Measurements from ENCODE around the gene GSTM1.
"Not testable (repeated sequence)": the region's sequence is repeated elsewhere in the genome, so short reads cannot be mapped to it uniquely, and the experiment has no call there.

The GSTM1 gene

DNA sequence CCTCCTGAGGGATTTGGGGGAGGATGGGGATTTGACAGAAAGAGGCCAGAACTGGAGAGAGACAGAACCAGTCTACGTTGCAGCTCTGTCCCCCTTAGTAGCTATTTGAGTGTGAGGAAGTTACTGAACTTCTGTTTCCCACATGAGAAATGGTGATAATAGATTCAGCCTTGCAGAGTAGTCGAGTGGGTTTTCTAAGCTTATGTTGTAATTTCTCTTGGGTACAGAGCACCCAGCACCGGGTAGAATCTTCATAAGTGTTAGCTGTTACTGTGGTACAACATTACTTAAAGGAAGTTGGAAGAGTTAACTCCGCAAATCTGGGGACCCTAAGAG, 27.0 kb upstream of the GSTM1 start:
- not testable (repeated sequence) for DNase-seq

DNA sequence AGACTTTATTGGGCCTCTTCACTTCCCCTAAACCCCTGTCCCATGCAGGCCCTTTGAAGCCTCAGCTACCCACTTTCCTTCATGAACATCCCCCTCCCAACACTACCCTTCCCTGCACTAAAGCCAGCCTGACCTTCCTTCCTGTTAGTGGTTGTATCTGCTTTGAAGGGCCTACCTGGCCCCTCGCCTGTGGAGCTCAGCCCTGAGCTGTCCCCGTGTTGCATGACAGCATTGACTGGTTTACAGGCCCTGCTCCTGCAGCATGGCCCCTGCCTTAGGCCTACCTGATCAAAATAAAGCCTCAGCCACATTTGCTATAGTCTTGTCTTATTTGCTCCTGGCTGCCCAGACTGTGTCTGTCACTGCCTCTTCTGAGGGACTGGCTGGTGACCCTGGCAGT, 26.2 kb upstream of the GSTM1 start:
- DNase-seq = no peak

GRCh38 chr1:109664671-109665070, 22.9 kb upstream of the GSTM1 start:
- DNase-seq = no peak

- peak; percentile 33 for DNase-seq
These were observed 20.0 kb upstream of the GSTM1 start, which contains the start of gene GSTM2 for GRCh38 chr1:109667452-109668122. TSS of gene GSTM2 (plus strand) at chr1:109668057. CDS start at chr1:109668116, 59 bp downstream.

- DNase-seq = no peak
These were observed 19.4 kb upstream of the GSTM1 start for GRCh38 chr1:109668123-109668775.

DNA sequence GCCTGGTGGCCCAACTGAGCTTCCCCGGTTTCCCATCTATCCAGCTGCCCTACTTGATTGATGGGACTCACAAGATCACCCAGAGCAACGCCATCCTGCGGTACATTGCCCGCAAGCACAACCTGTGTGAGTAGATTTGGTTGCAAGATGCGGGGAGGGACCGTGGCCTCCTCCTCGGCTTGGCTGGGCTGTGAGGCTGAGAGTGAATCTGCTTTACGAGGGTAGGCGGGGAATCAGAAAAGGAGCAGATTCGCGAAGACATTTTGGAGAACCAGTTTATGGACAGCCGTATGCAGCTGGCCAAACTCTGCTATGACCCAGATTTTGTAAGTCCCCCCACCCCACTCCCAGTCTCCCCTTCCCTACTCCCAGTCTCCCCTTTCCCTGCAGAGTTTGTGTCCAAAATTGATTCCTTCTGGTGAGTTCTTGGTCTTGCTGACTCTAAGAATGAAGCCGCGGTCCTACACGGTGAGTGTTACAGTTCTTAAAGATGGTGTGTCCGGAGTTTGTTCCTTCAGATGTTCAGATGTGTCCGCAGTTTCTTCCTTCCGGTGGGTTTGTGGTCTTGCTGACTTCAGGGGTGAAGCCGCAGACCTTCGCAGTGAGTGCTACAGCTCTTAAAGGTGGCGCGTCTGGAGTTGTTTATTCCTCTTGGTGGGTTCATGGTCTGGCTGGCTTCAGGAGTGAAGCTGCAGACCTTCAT, 18.2 kb upstream of the GSTM1 start:
- no peak for DNase-seq

- not testable (repeated sequence) for DNase-seq
These were observed 17.7 kb upstream of the GSTM1 start for GRCh38 chr1:109669949-109670302.

- DNase-seq = no peak
These were observed 16.6 kb upstream of the GSTM1 start for GRCh38 chr1:109671067-109671466.

- DNase-seq = not testable (repeated sequence)
These were observed 13.8 kb upstream of the GSTM1 start for GRCh38 chr1:109673861-109674260.

- not testable (repeated sequence) for DNase-seq
These were observed 10.8 kb upstream of the GSTM1 start for GRCh38 chr1:109676683-109677381.

- DNase-seq = no peak
These were observed 10.2 kb upstream of the GSTM1 start for GRCh38 chr1:109677459-109677858.

DNA sequence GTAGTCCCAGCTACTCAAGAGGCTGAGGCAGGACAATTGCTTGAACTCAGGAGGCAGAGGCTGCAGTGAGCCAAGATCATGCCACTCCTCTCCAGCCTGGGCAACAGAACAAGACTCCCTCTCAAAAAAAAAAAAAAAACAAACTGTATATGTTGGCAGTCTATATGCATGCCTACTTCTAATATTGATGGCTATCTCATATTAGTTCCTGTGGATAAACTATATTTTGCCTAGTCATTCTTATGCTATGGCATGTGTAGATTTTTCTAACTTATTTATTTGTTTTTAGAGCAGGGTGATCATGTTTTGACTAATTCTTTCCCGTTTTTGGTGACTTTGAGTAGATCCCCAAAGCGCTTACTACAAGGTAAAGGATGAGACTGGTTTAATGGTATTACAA, 9.0 kb upstream of the GSTM1 start:
- not testable (repeated sequence) for DNase-seq

- not testable (repeated sequence) for DNase-seq
These were observed 2.8 kb upstream of the GSTM1 start for GRCh38 chr1:109684777-109685176.

- DNase-seq = not testable (repeated sequence)
These were observed 2.2 kb upstream of the GSTM1 start for GRCh38 chr1:109685399-109685798.

DNA sequence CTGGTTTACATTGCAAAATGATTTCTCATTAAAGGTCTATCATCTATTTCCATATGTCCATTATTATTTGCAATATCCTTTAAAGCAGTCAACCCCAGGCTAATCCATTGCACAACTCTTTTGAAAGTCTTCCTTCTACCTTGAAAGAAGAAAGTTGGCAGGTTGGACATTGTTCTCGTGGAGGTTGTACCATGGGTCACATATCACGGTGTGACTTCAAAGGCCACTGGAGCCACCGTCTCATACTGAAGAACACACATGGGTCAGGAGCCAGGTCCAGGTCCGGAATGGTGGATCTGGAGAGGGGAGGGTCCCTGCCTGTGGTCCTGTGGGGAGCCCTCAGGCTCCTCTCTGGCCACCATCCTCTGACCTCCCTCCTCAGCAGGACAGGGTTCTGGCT, 1.7 kb upstream of the GSTM1 start:
- not testable (repeated sequence) for DNase-seq

GRCh38 chr1:109687109-109687508, 508 bp upstream of the GSTM1 start:
- not testable (repeated sequence) for DNase-seq

DNA sequence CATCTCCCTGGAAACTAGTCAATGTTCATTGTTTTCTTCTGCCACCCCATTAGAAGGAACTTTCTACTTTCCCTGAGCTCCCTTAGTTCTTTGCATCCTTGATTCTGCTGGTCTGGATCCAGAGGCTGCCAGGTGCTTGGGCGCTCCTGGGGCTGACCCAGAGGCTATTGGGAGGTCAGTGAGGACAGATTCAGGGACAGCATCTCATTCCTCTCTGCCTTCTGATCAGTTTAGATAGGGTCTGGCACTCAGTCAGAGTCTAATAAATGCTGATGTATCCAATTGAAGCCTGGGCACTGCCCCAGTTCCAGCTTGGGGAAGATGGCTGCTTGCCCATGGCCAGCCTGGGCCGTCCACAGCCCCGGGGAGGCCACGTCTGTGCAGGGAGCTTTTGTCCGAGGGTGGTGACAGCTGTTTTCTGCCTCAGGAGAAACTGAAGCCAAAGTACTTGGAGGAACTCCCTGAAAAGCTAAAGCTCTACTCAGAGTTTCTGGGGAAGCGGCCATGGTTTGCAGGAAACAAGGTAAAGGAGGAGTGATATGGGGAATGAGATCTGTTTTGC, 2.3 kb downstream of the GSTM1 start:
- DNase-seq = no peak

GRCh38 chr1:109691759-109692158, 4.1 kb downstream of the GSTM1 start:
- no peak for DNase-seq

DNA sequence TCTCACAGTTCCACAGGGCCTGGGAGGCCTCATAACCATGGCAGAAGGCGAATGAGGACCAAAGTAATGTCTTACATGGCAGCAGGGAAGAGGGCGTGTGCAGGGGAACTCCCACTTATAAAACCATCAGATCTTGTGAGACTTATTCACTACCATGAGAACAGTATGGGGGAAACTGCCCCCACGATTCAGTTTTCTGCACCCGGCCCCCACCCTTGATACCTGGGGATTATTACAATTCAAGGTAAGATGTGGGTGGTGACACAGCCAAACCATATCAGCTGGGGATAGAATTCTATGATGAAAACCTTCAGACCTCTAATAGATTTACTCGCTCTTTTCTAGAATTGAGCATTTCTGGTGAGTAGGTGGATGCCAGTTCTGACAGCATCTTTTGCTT, 6.8 kb downstream of the GSTM1 start:
- DNase-seq = not testable (repeated sequence)

DNA sequence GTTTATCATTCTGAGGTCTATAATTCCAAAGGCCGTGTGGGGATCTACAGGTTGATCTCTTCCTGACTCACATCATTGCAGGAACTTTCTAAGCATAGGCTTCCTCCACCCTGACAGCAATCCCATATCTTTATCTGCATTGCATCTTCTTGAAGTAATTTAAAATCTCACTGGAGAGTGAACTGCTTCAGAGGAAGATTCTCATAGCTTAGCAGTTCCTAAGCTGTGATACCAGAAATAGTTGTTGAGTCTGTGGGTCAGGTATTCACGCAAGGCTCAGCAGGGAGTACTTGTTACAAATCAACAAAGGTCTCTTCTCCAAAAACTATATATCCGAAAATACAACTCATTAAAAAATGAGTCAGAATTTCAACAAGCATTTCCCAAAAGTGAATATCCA, 7.5 kb downstream of the GSTM1 start:
- DNase-seq = not testable (repeated sequence)

DNA sequence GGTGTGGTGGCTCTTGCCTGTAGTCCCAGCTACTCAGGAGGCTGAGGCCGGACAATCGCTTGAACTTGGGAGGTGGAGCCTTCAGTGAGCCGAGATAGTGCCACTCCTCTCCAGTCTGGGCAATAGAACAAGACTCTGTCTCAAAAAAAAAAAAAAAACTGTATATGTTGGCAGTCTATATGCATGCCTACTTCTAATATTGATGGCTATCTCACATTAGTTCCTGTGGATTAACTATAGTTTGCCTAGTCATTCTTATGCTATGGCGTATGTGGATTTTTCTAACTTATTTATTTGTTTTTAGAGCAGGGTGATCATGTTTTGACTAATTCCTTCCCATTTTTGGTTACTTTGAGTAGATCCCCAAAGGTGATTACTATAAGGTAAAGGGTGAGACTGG, 9.4 kb downstream of the GSTM1 start:
- no peak for DNase-seq

DNA sequence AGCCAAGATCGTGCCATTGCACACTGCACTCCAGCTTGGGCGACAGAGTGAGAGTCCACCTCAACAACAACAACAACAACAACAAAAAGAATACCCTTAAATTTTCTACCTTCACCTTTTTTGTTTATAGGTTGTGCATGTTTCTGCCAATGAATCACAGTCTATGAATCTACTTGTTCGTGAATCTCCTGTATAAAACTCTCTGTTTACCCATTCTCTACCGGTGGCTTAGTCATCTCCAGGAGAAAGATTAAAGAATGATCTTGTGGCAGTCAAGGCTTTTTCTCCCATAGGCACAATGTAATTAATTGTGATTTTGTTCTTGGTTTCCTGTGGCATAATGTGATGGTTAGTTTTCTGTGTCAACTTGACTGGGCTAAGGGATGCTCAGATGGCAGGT, 10.2 kb downstream of the GSTM1 start:
- DNase-seq = not testable (repeated sequence)

GRCh38 chr1:109702940-109703339, 15.3 kb downstream of the GSTM1 start:
- not testable (repeated sequence) for DNase-seq

All from GOT3 (cell line).